Activated CD4-positive, alpha-beta T cell treated with anti-CD3 and anti-CD28 coated beads, Interleukin-2, amount 50 U/mL, for 16 hours (primary cell): Measurements from ENCODE around the gene PAQR5.
A peak's percentile ranks its signal among the peaks of the same experiment; 100 is the strongest.

ENCODE experiments used
- DNase-seq: peaks from one replicate; pipeline ENCODE4 v3.0.0-alpha.2; 2020

PAQR5 gene

DNA sequence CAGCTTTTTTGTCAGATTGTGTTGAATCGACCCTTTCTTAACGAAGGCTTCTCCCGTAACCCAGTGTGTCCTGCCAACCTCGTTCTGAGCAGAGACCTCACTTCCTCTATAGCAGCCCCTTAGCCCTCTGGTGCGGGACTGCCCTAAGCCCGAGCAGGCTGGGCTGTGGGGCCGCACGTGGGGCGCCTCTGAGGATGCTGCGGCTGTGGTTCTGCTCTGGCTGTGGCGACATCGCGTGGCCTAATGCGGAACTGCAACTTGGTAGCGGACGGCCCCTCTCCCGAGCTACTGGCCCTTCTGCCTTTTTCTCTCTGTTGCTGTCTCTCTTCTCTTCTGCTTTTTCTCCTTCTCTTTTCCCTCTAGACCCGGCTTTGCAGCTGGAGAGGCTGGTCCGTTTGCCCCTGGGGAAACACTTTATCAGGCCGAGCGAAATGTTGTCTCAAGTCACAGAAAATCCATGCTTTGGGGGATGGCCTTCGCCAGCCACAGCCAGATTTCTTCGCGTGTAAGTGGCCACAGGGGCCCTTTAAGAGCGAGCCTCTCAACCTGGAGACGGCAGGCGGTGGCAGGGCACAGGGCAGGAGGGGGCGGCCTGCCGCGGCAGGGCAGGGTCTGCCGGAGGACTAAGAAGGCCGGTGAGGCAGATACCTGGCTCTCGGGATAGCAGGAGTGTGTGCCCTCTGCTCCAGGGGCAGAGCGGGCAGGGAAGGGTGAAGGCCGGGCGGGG is 96.0 kb downstream of the PAQR5 start:
- DNase-seq: peak; percentile 82

DNA sequence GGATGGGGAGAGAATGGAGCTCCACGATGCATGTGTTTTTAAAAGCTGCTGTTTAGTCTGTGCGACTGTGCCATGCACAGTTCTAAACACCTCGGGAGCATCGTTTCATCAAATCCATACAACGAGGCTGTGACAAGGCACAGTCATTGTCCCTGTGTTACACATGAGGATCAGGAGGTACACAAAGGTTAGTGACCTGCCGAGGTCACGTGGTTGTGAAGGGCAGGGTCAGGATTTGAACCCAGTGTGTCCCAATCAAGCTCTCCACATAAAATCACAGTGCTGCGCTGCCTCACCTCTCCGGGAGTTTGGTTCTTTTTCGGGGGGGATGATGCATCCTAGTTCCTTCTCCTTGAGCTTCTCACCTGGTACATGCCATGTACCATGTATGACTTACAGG is 96.7 kb downstream of the PAQR5 start:
- no peak for DNase-seq

DNA sequence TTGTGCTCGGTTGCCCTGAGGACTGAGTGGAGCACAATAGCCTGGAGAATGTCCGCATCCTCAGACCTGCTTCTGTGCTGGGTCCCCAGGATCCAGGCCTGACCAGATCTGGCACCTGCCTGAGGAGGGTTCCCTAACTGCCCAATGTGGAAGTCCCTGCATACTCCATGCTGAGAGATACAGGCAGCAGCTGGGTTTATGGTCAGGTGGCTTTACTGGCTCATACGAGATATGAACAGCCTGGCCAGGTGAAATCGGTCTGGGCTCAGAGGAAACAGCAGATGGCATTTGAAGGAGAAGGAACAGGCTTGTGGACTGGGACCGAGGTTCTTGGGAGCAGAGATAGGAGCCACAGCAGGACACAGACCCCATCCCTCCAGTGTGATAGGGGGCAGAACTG is 97.3 kb downstream of the PAQR5 start:
- DNase-seq: no peak

DNA sequence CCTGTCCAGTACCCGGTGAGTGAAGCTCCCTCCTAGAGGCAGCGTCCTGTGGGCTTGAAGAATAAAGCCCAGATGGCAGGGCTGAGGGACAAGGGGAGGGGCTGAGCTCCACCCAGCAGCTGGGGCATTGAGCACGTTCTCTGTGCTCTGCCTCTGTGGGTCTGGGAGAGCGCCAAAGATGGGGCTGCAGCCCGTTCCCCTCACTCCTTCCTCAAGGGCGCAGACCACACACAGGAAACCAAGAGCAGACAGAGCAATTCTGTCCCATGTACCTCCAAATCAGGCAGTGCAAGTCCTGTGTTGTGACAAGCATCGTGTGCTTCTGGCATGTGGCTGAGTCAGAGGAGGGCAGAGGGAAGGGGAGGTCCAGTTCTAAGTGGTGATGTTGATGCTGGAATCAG is 99.8 kb downstream of the PAQR5 start:
- DNase-seq: no peak

DNA sequence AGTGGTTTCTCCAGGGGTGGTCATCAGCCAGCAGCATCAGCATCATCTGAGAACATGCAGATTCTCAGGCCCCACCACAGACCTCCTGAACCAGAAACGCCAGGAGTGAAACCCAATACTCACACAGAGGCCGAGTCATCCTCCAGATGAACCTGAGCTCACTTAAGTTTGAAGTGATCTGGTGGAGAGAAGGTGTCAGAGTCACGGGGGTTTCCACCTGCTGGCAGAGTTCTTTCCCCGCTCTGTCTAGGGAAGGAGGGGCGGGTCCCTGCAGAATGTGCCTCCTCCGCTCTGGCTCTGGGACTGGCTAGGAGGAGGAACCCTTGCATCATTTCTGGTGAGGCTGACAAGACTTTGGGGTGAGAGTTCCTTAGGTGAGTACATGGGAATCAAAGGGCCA is 102.1 kb downstream of the PAQR5 start:
- no peak for DNase-seq

DNA sequence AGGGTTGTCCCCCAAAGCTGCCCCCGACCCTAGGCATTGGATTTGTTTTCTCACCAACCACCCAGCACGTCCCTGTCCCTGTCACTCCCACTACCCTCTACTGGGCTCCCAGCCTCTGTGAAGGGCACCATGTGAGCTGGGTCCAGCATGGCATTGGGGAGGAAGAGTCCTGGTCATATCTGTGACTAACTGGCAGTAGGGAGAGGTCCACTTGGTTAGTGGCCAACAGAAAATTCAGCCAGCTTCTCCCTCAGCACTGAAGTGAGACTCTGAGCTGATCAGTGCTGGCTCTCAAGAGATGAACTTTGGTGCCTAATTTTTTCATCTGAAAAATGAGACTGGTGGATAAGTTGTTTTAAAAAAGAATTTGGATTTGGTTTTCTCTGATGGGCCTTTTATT is 104.1 kb downstream of the PAQR5 start:
- DNase-seq: no peak

DNA sequence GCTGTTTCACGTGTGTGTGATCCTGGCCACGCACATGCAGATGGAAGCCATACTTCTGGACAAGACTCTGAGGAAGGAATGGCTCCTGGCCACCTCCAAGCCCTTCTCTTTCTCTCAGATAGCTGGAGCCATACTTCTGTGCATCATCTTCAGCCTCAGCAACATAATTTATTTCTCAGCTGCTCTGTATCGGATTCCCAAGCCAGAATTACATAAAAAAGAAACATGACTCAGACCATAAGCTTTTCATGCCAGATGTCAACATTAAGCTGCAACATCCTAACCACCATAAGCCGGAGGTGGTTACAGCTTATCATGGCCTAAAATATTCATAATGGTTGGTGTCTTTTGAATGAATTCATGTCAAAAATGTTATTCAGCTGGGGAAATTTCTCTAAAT is 104.9 kb downstream of the PAQR5 start:
- no peak for DNase-seq

DNA sequence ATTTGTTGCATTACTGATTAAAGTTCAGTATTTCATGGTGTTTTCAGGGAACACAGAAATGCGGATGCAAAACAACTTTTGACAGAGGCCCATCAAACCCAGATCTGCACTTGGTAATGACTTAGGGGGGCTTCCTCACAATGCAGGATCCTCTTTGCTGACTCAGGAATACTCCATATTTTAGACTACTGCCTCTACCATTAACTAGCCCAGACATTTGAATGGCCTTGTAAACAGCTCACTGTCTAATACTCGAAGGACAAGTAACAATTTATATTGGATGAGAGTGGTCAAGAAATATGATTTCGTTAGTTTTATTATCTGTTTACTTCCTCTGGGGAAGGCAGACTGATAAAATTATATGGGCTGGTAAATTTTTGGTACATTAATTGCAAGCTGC is 106.4 kb downstream of the PAQR5 start:
- DNase-seq: no peak

DNA sequence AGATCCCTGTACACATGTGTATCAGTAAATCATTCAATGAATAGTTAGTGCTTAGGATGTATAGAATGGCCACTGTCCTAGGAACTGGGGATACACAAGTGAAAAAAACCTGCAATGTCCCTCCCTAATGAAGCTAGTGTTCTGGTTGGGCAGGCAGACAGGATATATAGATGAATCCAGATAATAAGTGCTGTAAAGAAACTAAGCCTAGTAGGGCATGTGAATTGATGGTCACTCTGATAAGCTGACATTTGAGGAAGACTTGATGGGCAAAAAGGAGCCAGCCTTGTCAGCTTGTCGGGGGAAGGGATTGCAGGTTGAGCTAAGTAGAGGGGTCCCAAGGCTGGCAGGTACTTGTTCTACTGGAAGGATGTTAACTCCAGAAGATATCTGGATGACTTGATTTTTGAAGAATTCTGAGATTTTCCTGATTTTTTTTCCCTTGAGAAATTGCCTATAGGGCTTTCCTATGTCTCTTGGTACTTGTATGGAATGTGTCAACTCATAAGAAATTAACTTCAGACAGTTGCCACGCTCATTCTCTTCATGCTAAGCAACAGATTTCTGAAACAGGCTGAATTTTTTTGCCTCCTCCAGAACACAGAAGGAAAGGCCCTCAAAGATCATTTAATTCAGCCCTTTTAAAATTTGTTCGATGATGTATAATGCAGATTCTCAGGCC is 109.1 kb downstream of the PAQR5 start:
- DNase-seq: no peak

DNA sequence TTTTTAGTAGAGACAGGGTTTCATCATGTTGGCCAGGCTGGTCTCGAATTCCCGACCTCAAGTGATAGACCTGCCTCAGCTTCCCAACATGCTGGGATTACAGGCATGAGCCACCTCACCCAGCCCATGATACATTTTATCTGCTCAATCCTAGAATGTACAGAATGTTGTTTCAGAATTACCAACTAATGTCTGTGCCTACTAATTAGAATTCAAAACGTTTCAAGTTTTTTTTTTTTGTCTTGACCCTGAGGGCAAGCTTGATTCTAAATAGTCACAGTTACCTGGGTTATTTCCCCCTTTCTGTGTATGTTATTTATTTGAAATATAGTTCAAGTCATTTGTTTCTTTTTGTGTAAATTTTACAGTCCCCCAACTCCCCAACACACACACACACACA is 110.1 kb downstream of the PAQR5 start:
- no peak for DNase-seq

DNA sequence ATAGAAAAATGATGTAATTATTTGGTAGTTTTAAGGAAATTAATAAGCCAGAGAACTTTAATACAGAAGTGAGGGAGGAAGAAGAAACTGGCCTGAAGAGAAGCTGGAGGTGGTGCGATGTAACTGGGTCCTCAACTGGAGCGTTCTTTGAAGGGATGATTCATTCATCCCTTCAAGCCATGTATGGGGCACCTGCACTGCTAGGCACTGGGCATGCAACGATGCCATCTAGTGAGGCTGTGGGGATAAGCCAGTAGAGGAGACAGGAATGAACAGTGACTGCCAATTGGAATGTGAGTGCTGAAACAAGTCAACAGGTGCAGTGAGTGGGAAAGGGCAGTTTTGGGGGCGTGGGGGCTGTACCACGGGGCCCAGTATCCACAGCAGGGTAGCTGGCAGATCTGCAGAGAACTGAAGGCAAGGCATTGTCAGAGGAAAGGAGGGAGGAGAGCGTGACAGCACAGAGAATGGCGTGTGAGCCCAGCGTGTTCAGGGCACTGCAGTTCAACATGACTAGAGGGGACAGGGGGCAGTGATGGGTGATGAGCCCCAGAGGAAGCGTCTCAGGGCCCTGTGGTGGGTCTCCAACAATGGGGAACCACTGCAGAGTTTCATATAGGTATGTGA is 111.6 kb downstream of the PAQR5 start:
- DNase-seq: peak; percentile 49

DNA sequence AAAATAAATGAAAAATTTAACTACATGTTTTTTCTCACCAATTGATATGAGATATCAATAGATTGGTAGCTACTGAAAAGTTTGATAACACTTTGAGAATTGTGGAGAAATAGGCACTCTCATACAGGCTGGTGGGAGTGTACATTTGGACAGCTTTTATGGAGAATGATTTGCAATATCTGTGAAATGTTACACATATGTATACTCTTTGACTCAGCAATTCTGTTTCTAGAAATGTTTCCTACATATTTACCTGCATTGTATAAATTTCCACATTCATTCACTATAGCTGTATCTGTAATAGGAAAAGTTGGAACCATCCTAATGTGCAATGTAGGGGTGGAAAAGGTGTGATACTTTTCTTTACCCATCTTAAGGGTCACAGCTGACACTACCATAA is 113.6 kb downstream of the PAQR5 start:
- no peak for DNase-seq

DNA sequence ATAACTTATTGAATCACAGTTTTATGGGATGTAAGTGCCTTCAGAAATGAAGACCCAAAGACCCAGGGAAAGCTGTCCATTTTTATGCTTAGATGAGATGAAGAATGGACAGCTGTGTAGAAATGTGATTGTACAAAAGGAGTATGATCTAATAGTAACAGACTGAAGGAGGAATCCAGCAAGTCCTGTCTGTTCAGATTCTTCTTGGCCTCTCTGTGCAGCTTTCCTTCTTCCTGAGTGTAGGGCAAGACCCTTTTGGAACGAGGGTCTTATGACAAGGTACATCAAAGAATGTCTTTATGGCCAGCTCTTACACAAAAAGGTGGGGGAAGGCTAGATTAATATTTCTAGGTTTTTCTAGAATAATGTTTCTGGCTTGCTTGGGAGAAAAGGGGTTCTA is 114.0 kb downstream of the PAQR5 start:
- no peak for DNase-seq

DNA sequence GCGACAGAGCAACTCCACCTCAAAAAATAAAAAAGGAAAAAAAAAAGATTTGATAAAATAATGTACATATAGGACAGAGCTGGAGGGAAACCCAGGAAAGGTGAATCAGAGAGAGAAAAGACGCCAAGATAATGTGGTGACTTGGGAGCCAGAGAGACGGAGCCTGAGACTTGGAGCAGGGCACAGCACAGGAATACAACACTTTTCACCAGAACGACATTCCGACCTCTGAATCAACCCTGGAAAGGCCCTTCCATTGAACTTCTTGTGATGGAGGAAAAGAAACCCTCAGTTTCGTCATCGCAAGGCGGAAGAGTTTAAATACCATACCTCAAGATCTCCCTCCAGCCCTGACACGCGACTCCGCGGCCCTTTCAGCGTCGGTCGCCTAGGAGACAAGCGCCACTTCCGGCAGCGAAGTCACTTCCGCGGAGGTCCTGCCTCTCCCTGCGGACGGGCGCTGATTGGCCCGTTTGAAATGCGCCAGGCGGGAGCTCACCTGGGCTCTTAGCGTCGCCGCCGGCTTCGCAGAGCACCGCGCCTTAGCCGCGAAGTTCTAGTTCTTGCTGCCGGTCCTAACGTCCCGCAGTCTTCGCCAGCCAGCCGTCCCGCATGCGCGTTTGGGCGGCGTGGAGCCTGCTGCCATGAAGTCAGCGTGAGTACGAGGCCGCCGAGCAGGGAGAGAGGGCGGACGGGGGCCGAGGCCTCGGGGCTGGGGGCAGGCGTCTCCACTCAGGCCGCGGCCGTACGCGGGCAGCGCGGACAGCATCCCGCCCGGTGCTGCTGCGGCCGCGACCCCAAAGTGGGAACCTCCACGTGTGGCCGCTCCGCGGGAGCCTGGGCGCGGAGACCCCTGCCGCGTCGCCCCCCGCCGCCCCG is 115.3 kb downstream of the PAQR5 start, which contains the start of gene KIF23:
TSS of gene KIF23 (plus strand) at position 528 of the 879 bp plus-strand sequence. CDS start at position 645, 117 bp downstream.
- peak; percentile 96 for DNase-seq

DNA sequence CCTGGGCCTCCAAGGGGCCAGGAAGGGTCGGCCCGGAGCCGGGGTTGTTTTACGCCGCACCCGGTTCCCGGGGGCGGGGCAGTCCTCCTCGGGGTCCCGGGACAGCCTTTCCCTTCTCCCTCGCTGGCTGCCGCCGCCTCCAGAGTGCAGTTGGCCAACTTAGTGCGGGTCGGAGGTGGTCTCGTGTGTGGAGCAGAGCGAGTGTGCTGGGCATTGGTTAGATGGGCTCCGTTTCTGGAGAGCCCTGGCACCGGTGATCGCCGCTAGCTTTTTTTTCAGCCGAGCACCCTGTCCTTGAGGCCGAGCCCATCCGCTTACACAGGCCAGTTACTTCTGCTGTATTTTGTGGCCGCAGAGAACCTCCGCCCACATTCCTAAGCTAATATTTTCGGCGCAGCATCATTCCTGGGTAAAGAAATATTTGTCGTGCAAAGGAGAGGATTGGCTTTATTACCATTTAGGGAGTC is 116.0 kb downstream of the PAQR5 start:
- DNase-seq: peak; percentile 18

DNA sequence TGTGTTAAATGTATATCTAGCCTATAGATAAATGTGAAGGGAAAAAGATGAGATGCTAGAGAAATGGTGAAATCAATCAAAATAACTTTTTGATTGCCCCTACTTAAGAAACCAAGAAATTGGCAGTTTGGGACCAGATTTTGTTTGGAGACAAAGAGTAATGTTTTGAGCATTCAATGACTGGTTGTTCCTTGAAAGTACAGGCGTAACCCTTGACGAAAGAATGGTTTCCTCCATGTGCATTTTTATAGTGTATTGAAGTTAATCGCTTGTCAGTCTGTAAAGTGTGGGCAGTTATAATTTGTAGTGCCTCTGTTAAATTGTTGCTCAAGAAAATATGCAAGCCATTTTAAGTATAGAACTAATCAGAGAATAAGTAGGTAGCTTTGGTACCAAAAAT is 116.7 kb downstream of the PAQR5 start:
- no peak for DNase-seq

DNA sequence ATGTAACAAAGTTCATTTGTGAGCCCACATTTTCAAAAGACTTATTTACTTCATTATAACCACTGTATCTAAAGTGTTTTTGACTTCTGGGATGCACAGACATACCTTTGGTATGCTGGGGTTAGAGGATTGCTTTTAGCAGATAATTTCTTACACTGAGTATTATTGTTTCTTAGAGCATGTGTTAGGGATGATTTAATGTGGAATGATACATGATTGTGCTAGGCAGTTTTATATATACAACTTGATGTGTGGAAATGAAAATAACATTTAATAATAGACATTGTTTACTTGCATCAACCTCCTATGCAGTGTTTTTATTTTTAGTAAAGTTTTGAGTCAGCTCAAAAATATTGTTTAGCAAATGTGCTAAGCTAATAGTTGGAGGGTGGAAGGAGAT is 118.9 kb downstream of the PAQR5 start:
- DNase-seq: no peak

DNA sequence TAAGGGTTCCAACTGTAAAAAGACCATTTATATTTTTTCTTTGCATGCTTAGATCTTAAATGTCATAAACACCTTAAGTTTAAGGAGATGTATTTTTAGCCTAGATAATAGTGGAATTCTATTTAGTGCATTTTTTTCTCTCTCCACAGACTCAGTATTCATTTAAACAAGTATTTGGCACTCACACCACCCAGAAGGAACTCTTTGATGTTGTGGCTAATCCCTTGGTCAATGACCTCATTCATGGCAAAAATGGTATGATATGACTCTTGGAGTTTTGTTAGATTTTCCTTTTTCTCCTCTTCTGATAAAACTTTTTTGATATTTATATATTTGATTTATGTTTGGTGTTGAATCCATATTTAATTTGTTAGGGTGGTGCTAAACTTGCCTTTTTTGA is 122.8 kb downstream of the PAQR5 start:
- no peak for DNase-seq

DNA sequence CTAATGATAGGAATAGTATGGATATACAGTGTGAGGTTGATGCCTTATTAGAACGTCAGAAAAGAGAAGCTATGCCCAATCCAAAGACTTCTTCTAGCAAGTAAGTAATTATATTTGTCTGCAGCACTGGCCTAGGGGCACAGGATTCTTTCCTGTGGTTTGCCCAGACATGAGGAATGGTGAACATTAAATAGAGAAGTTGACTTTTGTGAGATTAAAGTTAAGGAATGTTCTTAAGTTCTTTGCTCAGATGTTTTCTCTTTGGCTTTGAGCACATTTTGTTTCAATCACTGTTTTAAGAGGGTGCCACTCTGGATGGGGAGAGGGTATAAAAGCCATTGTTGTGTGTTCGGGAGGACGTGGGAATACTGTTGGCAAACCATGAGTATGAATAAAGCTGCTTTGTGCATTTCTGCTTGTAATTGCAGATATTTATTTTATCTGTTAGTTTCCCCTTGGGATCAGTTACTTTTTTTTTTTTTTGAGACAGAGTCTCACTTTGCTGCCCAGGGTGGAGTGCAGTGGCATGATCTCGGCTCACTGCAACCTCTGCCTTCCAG is 123.7 kb downstream of the PAQR5 start:
- no peak for DNase-seq

DNA sequence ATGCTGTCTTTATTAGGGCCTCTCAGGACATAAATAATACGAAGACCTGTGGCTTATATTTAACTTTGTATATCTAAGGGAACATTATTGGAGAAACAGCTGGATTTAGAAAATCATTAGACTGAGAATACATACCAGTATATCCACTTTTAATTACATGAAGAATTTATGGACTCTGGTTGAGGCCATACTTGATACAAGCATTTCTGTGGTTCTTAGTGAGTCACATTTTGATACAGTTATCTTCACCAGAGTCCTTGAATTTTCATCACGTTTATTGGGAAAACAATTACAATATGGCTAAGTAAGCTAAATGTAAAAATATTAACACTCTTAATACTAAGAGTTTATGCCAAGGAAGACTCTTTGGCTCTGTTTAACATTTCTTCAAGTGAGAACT is 125.3 kb downstream of the PAQR5 start:
- DNase-seq: no peak

DNA sequence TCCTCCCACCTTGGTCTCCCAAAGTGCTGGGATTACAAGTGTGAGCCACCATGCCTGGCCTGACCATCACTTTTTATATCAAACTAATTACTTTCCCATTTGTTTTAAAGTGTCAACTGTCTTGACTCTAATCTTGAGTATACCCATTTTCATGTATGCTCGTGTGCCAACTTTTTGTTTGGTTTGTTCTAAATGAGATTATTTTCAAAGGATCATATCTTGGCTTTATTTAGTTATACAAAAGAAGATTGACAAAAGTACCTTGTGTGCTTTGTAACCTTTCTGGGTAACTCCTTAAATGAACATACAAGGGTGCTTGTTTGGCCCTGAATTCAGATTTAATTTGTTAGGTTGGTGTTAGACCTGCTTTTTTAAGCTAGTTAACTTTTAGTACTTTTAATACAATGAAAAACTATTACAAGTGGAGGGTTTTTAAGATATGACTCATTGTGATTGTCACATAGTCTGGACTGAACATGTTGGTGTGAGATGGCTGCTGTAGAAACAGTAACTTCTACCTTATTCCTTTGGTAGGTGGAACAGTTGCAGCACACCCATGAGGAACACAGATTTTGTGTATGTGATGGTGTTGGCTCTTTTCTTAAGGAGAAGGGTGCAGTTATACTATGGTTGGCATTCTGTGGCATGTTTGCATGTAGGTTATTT is 126.2 kb downstream of the PAQR5 start:
- DNase-seq: no peak

DNA sequence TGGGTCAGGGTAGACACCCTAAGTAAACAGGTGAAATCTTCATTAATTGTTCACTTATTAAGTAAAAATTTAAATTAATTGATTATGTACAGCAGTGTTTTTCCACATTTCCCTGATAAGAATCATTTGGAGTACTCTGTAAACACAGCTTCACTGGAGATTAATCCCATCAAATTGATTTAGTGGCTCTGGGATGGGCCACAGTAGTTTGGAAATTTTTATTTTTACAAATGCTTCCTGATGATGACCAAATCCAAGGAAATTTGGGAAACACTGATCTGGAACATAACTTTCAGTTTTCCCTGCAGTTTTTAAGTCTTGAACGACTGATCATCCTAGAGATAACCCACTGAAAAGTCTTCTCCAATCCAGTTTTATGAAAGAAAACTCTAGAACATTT is 135.1 kb downstream of the PAQR5 start:
- DNase-seq: no peak
